Uterus (tissue), 4 donors: ENCODE measurements around the gene SCD5. TPM values are rescaled to one million over a fixed set of nuclear protein-coding genes. Genes with fewer than 3 reads are reported as not detected.

Experiments
- DNase-seq, 2 donors: peaks; one replicate each; pipeline ENCODE4 v3.0.0-alpha.2; 2019 to 2020
- H3K27ac ChIP-seq, 2 donors: fragments of 200-600 bp; sonication (generic); 1 replicate in 1 of 2; 2 replicates in 1 of 2; pipeline ENCODE4 v1.5.1; 2016 to 2018
- H3K27me3 ChIP-seq, 2 donors: fragments of 200-600 bp; sonication (generic); one replicate each; pipeline ENCODE4 v1.5.1; 2018 to 2019; ENCODE audit warnings: control low read depth in 1 of 2
- H3K36me3 ChIP-seq, 2 donors: fragments of 200-600 bp; sonication (generic); one replicate each; pipeline ENCODE4 v1.5.1; 2019; ENCODE audit warnings: control low read depth in 1 of 2
- H3K4me1 ChIP-seq, 2 donors: fragments of 200-600 bp; sonication (generic); one replicate each; pipeline ENCODE4 v1.5.1; 2018 to 2019; ENCODE audit warnings: control low read depth in 1 of 2
- H3K4me3 ChIP-seq, 2 donors: fragments of 200-600 bp; sonication (generic); 1 replicate in 1 of 2; 2 replicates in 1 of 2; pipeline ENCODE4 v1.5.1; 2018 to 2019; ENCODE audit warnings: mild to moderate bottlenecking in 1 of 2
- H3K9me3 ChIP-seq, 2 donors: fragments of 200-600 bp; sonication (generic); one replicate each; pipeline ENCODE4 v1.5.1; 2019; ENCODE audit warnings: control low read depth in 1 of 2
- POLR2A ChIP-seq, 2 donors: fragments of 450-650 bp; IDR thresholded peaks; one replicate each; pipeline ENCODE4 v1.6.1; 2016; ENCODE audit warnings: antibody characterized with exemption in 2 of 2, mild to moderate bottlenecking in 1 of 2, moderate library complexity in 1 of 2
- intact Hi-C: fragments of 100-400 bp; cut with DNase I; formaldehyde crosslinking; loops from one replicate; pipeline ENCODE4 v1.15.1; 2023; ENCODE audit warnings: low total_unique reads
- total RNA-seq, 4 donors: library from RNA; depleted of rRNA in 3 of 4; stranded (reverse); fragments of >200 nt in 3 of 4; gene quantifications; one replicate each; pipeline versions ENCODE4 v1.1.0 to v1.2.4, GENCODE V29; 2014 to 2023
- TF ChIP-seq, protein P1 (sequence below), 4 experiments: fragments of 200-600 bp in 2 of 4; fragments of 450-650 bp in 2 of 4; sonication (generic) in 2 of 4; IDR thresholded peaks; one replicate each; pipeline ENCODE4 v1.5.1; 2016 to 2019; ENCODE audit warnings: antibody characterized with exemption in 4 of 4, mild to moderate bottlenecking in 2 of 4, moderate library complexity in 1 of 4
- donor health status: DM: yes; HTN: yes; CAD: no.

Gene SCD5
- total RNA-seq, 4 donors from 2014 or later: 4.1 to 30.3 (median 7.8) TPM

DNA sequence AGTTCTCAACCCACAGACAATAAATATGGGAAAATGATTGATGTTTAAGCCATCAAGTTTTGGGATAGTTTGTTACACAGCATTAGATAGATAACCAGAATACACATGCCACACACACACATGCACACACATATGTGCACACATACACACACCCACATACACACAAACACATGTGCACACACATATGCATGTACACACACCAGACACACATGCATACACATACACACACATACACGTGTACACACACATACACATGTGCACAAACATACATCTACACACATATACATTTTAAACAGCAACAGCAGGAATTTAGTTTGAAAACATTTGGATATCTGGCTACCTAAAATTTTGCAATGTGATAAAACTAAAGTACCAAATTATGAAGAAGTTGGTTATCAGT is 194.1 kb downstream of the SCD5 start:
- Histone ChIP-seq H3K27me3 (no peaks in the 10 kb centered on the region), H3K4me3 (no peak overlapping the region), H3K9me3 (no peaks in the 10 kb centered on the region), H3K4me1 (no peaks in the 10 kb centered on the region), H3K27ac (no peak overlapping the region), H3K36me3 (no peaks in the 10 kb centered on the region)
- intact Hi-C loops: no loop called here
- no peak for TF ChIP-seq POLR2A (IDR thresholded peaks at IDR 0.05)
- TF ChIP-seq, protein P1, sequence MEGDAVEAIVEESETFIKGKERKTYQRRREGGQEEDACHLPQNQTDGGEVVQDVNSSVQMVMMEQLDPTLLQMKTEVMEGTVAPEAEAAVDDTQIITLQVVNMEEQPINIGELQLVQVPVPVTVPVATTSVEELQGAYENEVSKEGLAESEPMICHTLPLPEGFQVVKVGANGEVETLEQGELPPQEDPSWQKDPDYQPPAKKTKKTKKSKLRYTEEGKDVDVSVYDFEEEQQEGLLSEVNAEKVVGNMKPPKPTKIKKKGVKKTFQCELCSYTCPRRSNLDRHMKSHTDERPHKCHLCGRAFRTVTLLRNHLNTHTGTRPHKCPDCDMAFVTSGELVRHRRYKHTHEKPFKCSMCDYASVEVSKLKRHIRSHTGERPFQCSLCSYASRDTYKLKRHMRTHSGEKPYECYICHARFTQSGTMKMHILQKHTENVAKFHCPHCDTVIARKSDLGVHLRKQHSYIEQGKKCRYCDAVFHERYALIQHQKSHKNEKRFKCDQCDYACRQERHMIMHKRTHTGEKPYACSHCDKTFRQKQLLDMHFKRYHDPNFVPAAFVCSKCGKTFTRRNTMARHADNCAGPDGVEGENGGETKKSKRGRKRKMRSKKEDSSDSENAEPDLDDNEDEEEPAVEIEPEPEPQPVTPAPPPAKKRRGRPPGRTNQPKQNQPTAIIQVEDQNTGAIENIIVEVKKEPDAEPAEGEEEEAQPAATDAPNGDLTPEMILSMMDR (IDR thresholded peaks at IDR 0.05): no peak
- DNase-seq: no peak

DNA sequence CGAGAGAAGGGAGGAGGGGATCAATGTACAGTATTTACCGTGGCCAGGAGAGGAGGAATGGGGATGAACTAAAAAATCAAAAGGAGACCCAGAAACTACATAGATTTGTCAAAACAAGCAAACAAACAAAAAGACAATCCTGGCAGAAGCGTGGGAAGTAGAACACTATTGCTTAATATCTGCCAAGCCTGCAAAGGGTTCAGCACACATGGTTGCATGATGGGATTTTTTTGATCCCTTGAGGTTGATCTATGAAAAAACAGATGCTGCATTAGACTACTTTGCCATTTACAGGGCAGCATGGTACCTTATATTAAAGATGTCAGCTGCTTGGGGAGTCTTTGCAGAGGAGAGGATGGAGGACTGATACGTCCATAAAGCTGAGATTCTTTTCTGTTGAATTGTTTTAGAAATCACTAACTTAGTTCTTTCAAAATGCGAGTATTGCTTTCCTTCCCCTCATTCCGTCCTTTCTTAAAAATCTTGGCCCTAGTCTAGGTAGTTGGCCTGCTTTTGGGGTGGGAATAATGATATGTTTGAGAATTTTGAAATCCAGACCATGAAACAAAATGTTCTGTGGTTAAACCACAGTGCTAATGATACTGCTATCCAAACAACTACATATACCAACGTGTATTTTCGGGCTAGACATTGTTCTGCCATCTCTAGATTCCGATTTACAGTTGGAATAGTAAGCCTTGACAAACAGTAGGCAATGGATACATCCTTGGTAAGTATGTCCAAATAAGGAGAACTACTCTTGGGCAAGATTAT is 197.2 kb downstream of the SCD5 start:
- Histone ChIP-seq H3K9me3 (no peaks in the 10 kb centered on the region), H3K4me3 (no peak overlapping the region), H3K27me3 (no peaks in the 10 kb centered on the region), H3K4me1 (no peaks in the 10 kb centered on the region), H3K36me3 (no peaks in the 10 kb centered on the region), H3K27ac (no peak overlapping the region)
- no peak for TF ChIP-seq POLR2A (IDR thresholded peaks at IDR 0.05)
- TF ChIP-seq, protein P1 (IDR thresholded peaks at IDR 0.05): no peak
- DNase-seq: no peak
- intact Hi-C loops: no loop called here

DNA sequence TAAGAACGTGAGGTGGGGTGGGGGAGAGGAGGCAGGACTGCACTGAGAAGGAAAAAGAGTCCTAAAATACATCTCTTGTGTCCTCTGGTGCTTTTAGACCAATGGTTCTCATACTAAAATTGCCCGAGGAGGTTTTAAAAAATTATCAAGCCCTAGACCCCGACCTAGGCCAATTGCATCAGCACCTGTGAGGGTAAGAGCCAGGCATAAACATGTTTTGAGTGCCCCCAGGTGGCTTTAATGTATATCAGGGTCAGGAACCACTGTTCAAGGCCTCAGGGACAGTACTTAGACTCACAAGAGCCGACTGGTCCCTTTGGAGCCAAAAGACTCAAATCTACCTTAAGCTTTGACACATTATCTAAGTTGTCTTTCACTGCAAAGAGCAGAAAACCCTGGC is 199.3 kb downstream of the SCD5 start:
- Histone ChIP-seq H3K9me3 (no peaks in the 10 kb centered on the region), H3K4me1 (no peaks in the 10 kb centered on the region), H3K36me3 (no peaks in the 10 kb centered on the region), H3K27me3 (no peaks in the 10 kb centered on the region), H3K4me3 (no peak overlapping the region), H3K27ac (no peak overlapping the region)
- no peak for TF ChIP-seq POLR2A (IDR thresholded peaks at IDR 0.05)
- TF ChIP-seq, protein P1 (IDR thresholded peaks at IDR 0.05): no peak
- intact Hi-C loops: no loop called here
- DNase-seq: no peak

DNA sequence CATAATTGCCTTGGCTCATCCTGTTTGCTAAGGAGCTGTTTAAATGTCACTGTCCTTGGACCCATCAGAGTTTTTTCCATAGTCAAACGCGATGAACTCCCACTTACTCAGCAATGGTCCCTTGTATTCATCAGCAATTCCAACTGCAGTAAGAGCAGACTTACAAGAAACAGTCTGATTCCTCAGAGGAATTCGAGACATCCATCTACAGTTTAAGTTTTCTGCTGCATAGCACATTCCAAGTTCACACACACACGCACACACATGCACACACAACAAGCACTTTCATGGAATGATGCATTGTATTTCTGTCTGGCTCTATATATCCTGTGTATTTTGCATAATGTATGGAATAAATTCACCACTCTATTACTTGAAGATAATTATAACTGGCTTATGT is 204.1 kb downstream of the SCD5 start:
- no peak for DNase-seq
- intact Hi-C loops: no loop called here
- Histone ChIP-seq H3K4me3 (no peak overlapping the region), H3K27ac (no peak overlapping the region), H3K9me3 (no peaks in the 10 kb centered on the region), H3K4me1 (no peaks in the 10 kb centered on the region), H3K27me3 (no peaks in the 10 kb centered on the region), H3K36me3 (no peaks in the 10 kb centered on the region)
- TF ChIP-seq, protein P1 (IDR thresholded peaks at IDR 0.05): no peak

DNA sequence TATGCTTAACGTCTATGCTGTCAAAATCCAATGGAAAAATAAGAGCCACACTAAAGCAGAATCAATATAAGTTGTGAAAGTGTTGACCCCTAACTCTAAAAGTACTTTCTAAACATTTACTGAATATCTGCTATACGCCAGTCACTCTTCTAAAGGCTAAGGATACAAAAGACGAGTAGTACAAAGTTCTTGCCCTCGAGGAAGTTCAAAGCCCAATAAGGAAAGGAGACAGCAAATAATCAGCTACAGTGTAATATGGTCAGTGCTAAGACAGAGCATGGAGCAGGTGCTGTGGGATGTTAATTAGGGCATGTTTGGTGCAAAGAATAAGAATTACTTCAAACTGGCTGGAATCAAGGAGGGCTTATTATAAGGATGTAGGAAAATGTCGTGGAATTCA is 205.2 kb downstream of the SCD5 start:
- Histone ChIP-seq H3K4me3 (no peak overlapping the region), H3K4me1 (no peaks in the 10 kb centered on the region), H3K27ac (no peak overlapping the region), H3K36me3 (no peaks in the 10 kb centered on the region), H3K9me3 (no peaks in the 10 kb centered on the region), H3K27me3 (no peaks in the 10 kb centered on the region)
- intact Hi-C loops: no loop called here
- no peak for DNase-seq
- TF ChIP-seq, protein P1 (IDR thresholded peaks at IDR 0.05): no peak
